Stimulated activated CD8-positive, alpha-beta memory T cell treated with anti-CD3 and anti-CD28 coated beads, Interleukin-7, amount 100 ng/mL, for 4 hours (primary cell): ENCODE measurements around the gene DCBLD2.

ENCODE experiments used
- DNase-seq, 2 donors: peaks; one replicate each; pipeline ENCODE4 v3.0.0-alpha.2; 2020; ENCODE audit warnings: low read depth in 2 of 2

DCBLD2 gene

DNA sequence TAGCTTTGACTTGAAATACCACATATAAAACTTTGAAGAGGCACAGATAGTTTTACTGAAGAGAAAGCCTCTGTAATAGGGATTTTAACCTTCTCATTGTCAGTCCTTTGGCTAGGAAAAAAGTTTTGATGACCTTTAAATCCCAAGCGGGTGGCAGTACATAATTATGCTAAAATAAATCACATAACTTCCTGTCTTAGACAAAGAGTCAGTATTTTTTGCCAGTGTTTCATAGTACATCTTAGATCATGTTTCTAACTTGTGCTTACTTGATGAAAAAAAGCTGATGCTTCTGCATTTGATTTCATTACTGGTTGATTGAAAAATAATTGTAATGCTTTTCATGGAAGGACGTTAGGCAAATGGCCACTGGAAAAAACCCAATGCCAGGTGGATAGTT lies 132.5 kb downstream of the DCBLD2 start:
- DNase-seq = no peak

DNA sequence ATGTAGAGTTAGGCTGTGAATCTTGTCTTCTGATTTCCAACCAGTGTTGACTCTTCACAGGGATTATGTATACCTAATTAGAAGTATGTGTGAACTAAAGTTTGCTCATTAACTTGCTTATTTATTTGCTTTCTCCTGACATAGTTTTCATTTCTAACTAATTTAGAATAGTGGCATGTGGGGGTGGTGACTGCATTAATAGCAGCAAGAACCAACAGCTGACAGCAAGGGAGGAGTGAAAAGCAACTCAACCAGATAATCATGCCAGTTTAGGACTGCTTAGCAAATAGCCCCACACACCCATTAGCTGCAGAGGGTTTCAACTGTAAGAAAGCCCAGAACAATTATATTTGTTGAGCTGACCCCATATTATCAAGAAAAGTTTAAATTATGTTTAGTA lies 134.6 kb downstream of the DCBLD2 start:
- DNase-seq = no peak

DNA sequence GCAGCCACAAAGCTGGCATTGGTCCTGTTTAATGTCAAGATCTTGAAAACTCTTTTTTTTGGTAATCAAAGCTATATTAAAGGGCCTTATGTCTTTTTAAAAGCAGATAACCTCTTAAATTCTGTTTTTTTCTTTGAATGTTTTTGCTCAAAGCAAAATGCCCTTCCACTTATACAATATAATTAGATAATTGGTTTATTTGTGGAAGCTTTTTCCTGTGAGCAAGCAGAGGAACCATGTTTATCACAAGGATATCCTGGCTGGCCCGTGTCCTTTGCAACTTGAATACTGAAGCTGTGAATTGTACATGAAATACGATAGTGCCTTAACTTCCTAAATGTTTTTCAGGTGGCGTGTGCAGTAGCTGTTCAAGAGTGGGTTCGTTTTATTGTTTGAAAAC lies 135.8 kb downstream of the DCBLD2 start:
- DNase-seq = no peak

DNA sequence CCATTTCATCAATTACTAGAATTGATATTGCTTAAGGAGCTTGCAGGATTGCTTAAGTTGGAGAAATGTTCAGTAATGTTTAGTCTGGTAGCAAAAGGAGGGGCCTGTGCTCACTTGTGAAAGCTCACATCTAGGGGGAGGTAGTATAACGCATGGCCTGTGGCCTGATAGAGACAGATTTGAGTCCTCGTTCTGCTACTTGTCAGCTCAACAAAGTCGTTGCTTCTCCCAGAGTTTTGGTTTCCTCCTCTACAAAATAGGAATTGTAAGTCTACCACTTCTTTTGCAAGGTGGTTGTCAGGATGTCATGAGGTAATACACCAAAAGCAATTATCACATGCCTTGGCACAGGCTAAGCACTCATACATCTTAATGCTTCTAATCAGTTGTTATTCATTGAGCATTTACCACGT lies 137.0 kb downstream of the DCBLD2 start:
- no peak for DNase-seq

DNA sequence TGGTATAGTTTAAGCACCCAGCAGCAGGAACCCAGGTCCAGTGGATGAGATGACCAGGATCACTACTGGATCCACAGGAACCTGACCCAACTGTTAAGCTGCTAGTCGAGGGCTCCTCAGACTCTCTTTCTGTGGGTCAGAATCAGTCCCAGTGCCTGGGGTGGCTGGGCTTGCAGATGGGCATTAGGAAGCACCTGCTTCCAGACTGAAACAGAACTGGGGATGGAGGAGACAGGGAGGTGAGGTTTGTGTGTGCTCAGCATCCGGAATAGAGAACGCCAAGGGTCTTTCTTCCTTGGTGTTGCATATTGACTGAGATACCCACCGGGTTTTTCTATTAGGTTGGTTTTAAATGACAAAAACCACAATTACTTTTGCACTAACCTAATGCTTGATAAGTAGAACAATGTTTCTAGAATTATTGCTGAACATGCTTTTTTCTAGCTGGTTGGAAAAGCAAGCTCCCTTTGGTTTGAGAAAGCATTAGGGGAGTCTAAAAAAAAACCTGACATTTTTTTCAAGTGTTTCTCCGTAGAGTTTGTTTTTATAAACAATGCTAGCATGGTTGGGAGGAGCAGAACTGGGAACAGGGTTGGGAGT lies 137.6 kb downstream of the DCBLD2 start:
- no peak for DNase-seq

DNA sequence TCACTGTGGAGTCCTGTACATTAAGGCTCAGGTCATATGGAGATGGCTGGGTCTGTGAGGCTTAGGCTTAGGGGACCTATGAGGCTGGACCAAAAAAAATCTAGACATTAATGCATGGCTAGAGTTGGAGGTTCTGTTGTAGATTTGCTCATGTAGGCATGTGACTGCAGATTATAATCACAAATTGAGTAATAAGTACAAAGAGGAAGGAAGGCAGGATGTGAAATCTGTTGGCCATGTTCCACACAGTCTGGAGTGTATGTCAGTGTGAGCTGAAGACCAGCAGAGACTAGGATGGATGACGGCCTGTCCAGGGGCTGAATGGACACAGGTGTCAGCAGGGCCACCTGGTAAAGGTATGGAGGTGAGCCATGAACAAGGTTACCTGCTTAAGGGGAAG lies 138.4 kb downstream of the DCBLD2 start, which contains the start of gene ST3GAL6:
Gene ST3GAL6 (plus strand): TSS at position 265 of the 400 bp plus-strand sequence. CDS start 5,101 bp downstream, outside the sequence.
- DNase-seq = no peak

DNA sequence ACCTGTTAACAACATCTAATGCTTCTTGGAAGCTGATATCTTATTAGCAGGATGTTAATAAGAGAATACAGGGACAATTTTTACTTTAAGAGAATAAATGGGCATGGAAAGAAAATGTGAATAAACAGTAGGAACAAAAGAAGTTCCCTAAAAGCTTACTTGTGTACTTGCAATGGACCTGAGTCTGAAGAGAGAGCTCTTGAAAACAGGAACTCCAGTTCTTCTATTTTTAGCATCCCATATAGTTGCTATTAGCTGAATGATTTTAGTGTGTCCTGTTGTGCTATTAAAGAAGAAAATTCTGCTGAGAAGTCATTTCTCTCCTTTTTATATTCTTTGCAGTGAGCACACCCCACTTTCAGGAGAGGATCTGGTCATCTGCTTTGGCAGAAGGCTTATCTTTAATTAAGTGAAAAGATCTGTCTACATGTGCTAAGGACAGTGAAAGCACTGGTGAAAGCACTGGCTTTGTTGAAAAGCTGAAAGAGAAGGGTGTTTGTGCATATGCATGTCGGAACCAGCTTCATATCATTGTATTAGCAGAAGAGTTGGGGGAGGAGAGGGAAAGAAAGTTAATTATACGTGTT lies 139.8 kb downstream of the DCBLD2 start:
- no peak for DNase-seq

DNA sequence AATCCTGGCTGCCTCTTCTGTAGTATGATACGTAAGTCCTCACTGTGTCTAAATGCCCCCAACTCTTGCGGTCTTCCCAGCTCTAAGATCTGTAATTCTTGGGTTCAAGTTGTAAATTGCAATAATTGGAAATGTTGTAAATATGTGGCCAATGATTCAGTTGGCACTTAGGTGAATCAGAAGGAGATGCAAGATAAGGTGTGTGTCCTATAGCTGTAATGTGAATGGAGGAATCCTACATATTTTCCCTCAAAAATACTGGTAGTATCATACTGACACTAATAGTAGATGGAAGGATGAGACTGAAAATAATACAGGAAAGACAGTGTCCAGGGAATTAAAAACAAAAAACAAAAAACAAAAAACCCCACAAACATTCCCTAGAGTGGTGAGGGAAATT lies 141.9 kb downstream of the DCBLD2 start:
- DNase-seq = no peak

DNA sequence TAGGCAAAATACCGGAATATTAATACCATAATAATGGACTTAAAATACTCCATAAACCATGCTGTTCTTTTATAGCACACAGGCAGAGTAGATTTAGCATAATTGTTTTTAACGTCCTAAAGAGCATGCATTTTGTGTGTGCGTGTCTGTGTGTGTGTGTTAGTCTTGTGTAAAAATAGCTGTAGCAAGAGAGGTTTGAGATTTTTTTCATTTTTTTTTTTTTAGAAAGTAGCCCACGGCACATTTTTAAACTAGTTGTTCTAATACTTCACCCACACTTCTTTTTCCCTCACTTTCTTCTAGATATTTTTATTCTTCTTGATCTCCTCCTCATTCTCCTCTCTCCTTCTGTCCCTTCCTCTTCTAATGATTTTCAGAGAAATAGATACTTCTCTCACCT lies 145.9 kb downstream of the DCBLD2 start:
- no peak for DNase-seq

DNA sequence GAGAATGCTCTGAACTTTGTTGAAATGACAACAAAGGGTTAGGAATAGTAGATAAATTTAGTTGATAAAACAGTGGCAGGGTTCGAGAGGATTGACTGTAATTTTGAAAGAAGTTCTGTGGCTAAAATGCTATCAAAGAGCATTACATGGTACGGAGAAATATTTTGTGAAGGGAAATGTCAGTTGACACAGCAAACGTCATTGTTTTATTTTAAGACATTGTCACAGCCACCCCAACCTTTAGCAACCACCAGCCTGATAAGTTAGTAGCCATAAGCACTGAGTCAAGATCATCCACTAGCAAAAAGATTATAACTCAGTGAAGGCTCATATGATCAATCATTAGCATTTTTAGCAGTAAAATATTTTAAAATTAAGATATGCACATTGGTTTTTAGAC lies 147.0 kb downstream of the DCBLD2 start:
- DNase-seq = no peak

DNA sequence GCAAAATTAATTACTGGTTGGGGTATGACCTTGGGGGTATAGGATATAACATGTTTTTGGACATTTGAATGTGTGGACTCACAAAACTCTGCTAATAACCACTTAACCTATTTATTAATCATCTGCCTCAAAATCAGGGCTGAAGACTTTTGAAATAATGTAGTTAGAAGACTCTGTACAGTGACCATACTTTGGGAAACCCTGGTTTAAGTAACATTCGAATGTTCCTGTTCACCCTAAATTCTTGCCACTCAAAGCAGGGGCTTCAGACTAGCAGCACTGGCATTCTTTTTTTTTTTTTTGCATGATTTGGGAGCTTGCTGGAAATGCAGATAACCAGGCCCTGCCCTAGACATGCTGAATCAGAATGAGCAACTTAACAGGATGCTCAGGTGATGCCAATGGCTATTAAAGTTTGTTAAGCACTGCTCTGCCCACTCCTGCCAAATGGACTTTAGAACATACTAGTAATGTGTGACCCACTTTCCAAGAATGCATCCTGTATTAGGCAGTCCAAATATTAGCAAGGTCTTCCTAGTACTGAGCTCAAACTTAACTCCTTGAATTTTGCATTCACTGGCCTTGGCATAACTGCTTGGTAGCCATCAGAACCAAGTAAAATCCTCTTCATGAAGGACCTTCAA lies 151.1 kb downstream of the DCBLD2 start:
- DNase-seq = no peak

DNA sequence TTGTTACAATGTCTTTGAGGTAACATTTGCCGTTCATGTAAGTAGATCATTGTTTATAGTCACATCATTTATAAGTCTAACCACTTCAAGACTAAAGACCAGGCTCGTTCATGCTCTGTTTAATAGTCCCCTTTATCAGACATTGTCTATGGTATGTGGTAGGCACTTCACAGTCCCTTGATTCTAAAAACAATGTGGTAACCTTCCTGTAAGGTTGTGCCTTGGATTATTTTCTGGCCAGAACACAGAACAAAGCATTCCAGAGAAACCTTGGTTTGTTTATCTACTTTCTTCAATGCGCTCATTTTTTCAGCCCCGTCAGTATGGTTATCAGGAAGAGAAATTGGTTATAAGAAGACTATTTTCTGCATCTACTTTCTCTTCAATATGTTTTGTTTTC lies 154.6 kb downstream of the DCBLD2 start:
- no peak for DNase-seq

DNA sequence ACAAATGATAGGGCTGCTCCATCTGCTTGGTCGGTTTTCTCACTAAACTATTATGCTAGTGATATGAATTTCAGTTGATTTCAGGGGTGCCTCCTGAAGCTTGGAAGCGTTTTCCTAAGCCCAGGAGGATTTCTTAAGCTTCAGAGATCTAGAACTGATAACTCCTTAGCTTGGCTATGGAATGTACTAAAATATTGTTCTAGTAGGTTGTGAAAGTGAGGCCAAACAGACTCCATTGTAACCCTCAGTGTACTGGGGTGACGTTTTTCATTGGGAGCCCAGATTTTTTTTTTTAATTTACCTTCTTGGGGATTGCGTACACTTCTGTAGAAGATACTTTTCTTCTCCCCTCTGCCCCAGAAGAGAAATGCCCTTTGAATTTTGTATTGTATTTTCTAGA lies 155.4 kb downstream of the DCBLD2 start:
- no peak for DNase-seq
